GM12873 (cell line): Measurements from ENCODE around the gene MME.

Experiments
- CTCF ChIP-seq: IDR thresholded peaks from 2 replicates; pipeline ENCODE4 v1.5.1; 2012; ENCODE audit warnings: low read depth, mild to moderate bottlenecking, moderate library complexity, low read length, control low read depth; ENCODE audit not compliant: insufficient read depth; ENCODE audit errors: missing control alignments

The MME gene

GRCh38 chr3:155111971-155112370, 31.9 kb downstream of the MME start:
- no peak for TF ChIP-seq CTCF

GRCh38 chr3:155112661-155113389, 32.7 kb downstream of the MME start:
- TF ChIP-seq CTCF = no peak

GRCh38 chr3:155129396-155129795, 49.3 kb downstream of the MME start:
- TF ChIP-seq CTCF = no peak

GRCh38 chr3:155130001-155130400, 49.9 kb downstream of the MME start:
- no peak for TF ChIP-seq CTCF

GRCh38 chr3:155131104-155131503, 51.0 kb downstream of the MME start:
- no peak for TF ChIP-seq CTCF

- no peak for TF ChIP-seq CTCF
Measured at GRCh38 chr3:155135003-155135402, 54.9 kb downstream of the MME start.

GRCh38 chr3:155138677-155139076, 58.6 kb downstream of the MME start:
- no peak for TF ChIP-seq CTCF

- no peak for TF ChIP-seq CTCF
Measured at GRCh38 chr3:155147588-155147987, 67.5 kb downstream of the MME start.
